Ramos (cell line): ENCODE data around the gene LEFTY1.
"Not testable (repeated sequence)": the region's sequence is repeated elsewhere in the genome, so short reads cannot be mapped to it uniquely, and the experiment has no call there.

ENCODE experiments used
- in situ Hi-C: fragments of 300-500 bp; cut with MboI; formaldehyde crosslinking; loops from one replicate; pipeline ENCODE4 v1.14.3; 2022; ENCODE audit warnings: low sequenced_read_pairs; ENCODE audit not compliant: unreplicated experiment

Gene LEFTY1

DNA sequence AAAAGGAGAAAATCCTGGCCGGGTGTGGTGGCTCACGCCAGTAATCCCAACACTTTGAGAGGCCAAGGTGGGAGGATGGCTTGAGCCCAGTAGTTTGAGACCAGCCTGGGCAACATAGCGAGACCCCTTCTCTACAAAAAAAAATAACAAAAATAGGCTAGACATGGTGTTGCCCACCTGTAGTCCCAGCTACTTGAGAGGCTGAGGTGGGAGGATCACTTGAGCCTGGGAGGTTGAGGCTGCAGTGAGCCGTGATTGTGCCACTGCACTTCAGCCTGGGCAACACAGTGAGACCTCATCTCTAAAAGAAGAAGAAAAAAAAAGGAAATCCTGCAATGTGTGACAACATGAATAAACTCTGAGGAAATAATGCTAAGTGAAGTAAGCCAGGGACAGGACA is 52.6 kb downstream of the LEFTY1 start:
- in situ Hi-C loops, result not testable (repeated sequence)
